GM13977 (cell line): ENCODE measurements around the gene FRAT1.

ENCODE experiments used
- DNase-seq: peaks from one replicate; pipeline ENCODE4 v3.0.0; 2012; ENCODE audit warnings: low spot score
- CTCF ChIP-seq: IDR thresholded peaks from 2 replicates; pipeline ENCODE4 v1.5.1; 2012; ENCODE audit warnings: mild to moderate bottlenecking, control low read depth; ENCODE audit not compliant: insufficient read depth; ENCODE audit errors: extremely low read depth, missing control alignments
- in situ Hi-C: fragments of 300-500 bp; cut with MboI; formaldehyde crosslinking; loops from one replicate; pipeline ENCODE4 v1.12.0; 2022; ENCODE audit warnings: low sequenced_read_pairs, low pct_unique_long_range_greater_than_20kb, mixed read lengths, inconsistent platforms; ENCODE audit not compliant: unreplicated experiment

FRAT1 gene

GRCh38 chr10:97331153-97331703 is 12.2 kb downstream of the FRAT1 start:
- no peak for TF ChIP-seq CTCF
- in situ Hi-C loops: no loop called here
- no peak for DNase-seq

GRCh38 chr10:97332591-97333350 is 13.7 kb downstream of the FRAT1 start:
- DNase-seq: no peak
- TF ChIP-seq CTCF: no peak
- in situ Hi-C loops: no loop called here

- in situ Hi-C loops: no loop called here
- TF ChIP-seq CTCF: peak; percentile 9
- DNase-seq: no peak
Measured at GRCh38 chr10:97333351-97333600, 14.2 kb downstream of the FRAT1 start.

- TF ChIP-seq CTCF: no peak
- peak; percentile 63 for DNase-seq
- in situ Hi-C loops: no loop called here
Measured at GRCh38 chr10:97333601-97334369, 14.7 kb downstream of the FRAT1 start.

GRCh38 chr10:97334370-97335175 is 15.5 kb downstream of the FRAT1 start, which contains the start of gene FRAT2:
Gene FRAT2, minus strand, starts transcription at chr10:97334729. Its CDS starts 157 bp downstream, at chr10:97334572.
- TF ChIP-seq CTCF: no peak
- peak; percentile 98 for DNase-seq
- in situ Hi-C loops: no loop called here

- in situ Hi-C loops: no loop called here
- no peak for TF ChIP-seq CTCF
- no peak for DNase-seq
Measured at GRCh38 chr10:97335188-97335619, 16.1 kb downstream of the FRAT1 start.
